ENCODE results near the gene CRHBP. TPM values are rescaled to one million over a fixed set of nuclear protein-coding genes. Genes with fewer than 3 reads are reported as not detected.
"Not testable (repeated sequence)": the region's sequence is repeated elsewhere in the genome, so short reads cannot be mapped to it uniquely, and the experiment has no call there.

Gene CRHBP
- total and polyA plus RNA-seq, 2 donors (not counting 1 experiment from before 2014, with no cell fraction given) = 0.17 TPM

- Histone ChIP-seq H3K9ac (ENCODE audit: insufficient read depth, low read length) (no peak overlapping the region), H3K4me2 (ENCODE audit: extremely low read depth, insufficient read depth, low read length) (no peak overlapping the region), H2AFZ (ENCODE audit: low read length) (no peak overlapping the region), H4K20me1 (ENCODE audit: control insufficient read depth, extremely low read depth, insufficient read depth, low read length) (no peaks in the 10 kb centered on the region), H3K4me1 (ENCODE audit: control insufficient read depth, extremely low read depth, insufficient read depth, low read length) (no peaks in the 10 kb centered on the region), H3K79me2 (ENCODE audit: control insufficient read depth, insufficient read depth, low read length) (no peaks in the 10 kb centered on the region), H3K9me3 (ENCODE audit: control insufficient read depth, insufficient read depth, low read depth, low read length) (no peaks in the 10 kb centered on the region), H3K36me3 (ENCODE audit: control insufficient read depth, insufficient read depth, low read length) (no peaks in the 10 kb centered on the region), H3K4me3 (replicated peaks in 1 of 4; ENCODE audit: control extremely low read depth in 1 of 4, insufficient read depth in 1 of 4, low read depth in 3 of 4, low read length in 4 of 4) (no peak overlapping the region), H3K27ac (ENCODE audit: insufficient read depth, low read length) (no peak overlapping the region), H3K27me3 (ENCODE audit: control insufficient read depth, insufficient read depth, low read length) (no peaks in the 10 kb centered on the region)
- TF ChIP-seq CTCF (conservative IDR thresholded peaks at IDR 0.05 in 1 of 2, IDR thresholded peaks at IDR 0.05 in 1 of 2; ENCODE audit: low read depth in 1 of 2, low read length in 2 of 2) = no peak
- no peak for TF ChIP-seq EZH2 (IDR thresholded peaks at IDR 0.05; ENCODE audit: low read length, missing control alignments)
- DNase-seq (ENCODE audit: low read depth in 2 of 2) = no peak
These were observed 41.5 kb downstream of the CRHBP start for GRCh38 chr5:76994337-76994736.

- not testable (repeated sequence) for H3K4me2 ChIP-seq (ENCODE audit: extremely low read depth, insufficient read depth, low read length); H3K9ac ChIP-seq (ENCODE audit: insufficient read depth, low read length); H3K36me3 ChIP-seq (ENCODE audit: control insufficient read depth, insufficient read depth, low read length); H3K27me3 ChIP-seq (ENCODE audit: control insufficient read depth, insufficient read depth, low read length); H2AFZ ChIP-seq (ENCODE audit: low read length); H3K79me2 ChIP-seq (ENCODE audit: control insufficient read depth, insufficient read depth, low read length); H4K20me1 ChIP-seq (ENCODE audit: control insufficient read depth, extremely low read depth, insufficient read depth, low read length); H3K4me3 ChIP-seq (replicated peaks in 1 of 4; ENCODE audit: control extremely low read depth in 1 of 4, insufficient read depth in 1 of 4, low read depth in 3 of 4, low read length in 4 of 4); DNase-seq (ENCODE audit: low read depth in 2 of 2); H3K27ac ChIP-seq (ENCODE audit: insufficient read depth, low read length); H3K4me1 ChIP-seq (ENCODE audit: control insufficient read depth, extremely low read depth, insufficient read depth, low read length); H3K9me3 ChIP-seq (ENCODE audit: control insufficient read depth, insufficient read depth, low read depth, low read length)
These were observed 45.4 kb downstream of the CRHBP start for GRCh38 chr5:76998251-76998650.

- TF ChIP-seq EZH2 (IDR thresholded peaks at IDR 0.05; ENCODE audit: low read length, missing control alignments) = no peak
- TF ChIP-seq CTCF (conservative IDR thresholded peaks at IDR 0.05 in 1 of 2, IDR thresholded peaks at IDR 0.05 in 1 of 2; ENCODE audit: low read depth in 1 of 2, low read length in 2 of 2) = no peak
- Histone ChIP-seq H4K20me1 (ENCODE audit: control insufficient read depth, extremely low read depth, insufficient read depth, low read length) (no peaks in the 10 kb centered on the region), H3K27me3 (ENCODE audit: control insufficient read depth, insufficient read depth, low read length) (no peaks in the 10 kb centered on the region), H3K4me1 (ENCODE audit: control insufficient read depth, extremely low read depth, insufficient read depth, low read length) (no peaks in the 10 kb centered on the region), H3K27ac (ENCODE audit: insufficient read depth, low read length) (no peak overlapping the region), H3K4me3 (replicated peaks in 1 of 4; ENCODE audit: control extremely low read depth in 1 of 4, insufficient read depth in 1 of 4, low read depth in 3 of 4, low read length in 4 of 4) (no peak overlapping the region), H2AFZ (ENCODE audit: low read length) (no peak overlapping the region), H3K4me2 (ENCODE audit: extremely low read depth, insufficient read depth, low read length) (no peak overlapping the region), H3K9ac (ENCODE audit: insufficient read depth, low read length) (no peak overlapping the region), H3K9me3 (ENCODE audit: control insufficient read depth, insufficient read depth, low read depth, low read length) (no peaks in the 10 kb centered on the region), H3K79me2 (ENCODE audit: control insufficient read depth, insufficient read depth, low read length) (no peaks in the 10 kb centered on the region), H3K36me3 (ENCODE audit: control insufficient read depth, insufficient read depth, low read length) (no peaks in the 10 kb centered on the region)
- peak; percentile 49 to 91 for DNase-seq (ENCODE audit: low read depth in 2 of 2)
These were observed 46.6 kb downstream of the CRHBP start for GRCh38 chr5:76999451-76999850.
